Measurements from ENCODE around the gene LRRC4C. TPM values are rescaled to one million over a fixed set of nuclear protein-coding genes. Genes with fewer than 3 reads are reported as not detected.

The LRRC4C gene
- polyA plus RNA-seq, 1 donor: 3.9 TPM

GRCh38 chr11:41145420-41145819, 314.0 kb downstream of the LRRC4C start:
- Histone ChIP-seq H3K4me1 (ENCODE audit: control insufficient read depth, insufficient read depth, low read length) (no peaks in the 10 kb centered on the region), H3K36me3 (ENCODE audit: control insufficient read depth, insufficient read depth, low read length) (no peaks in the 10 kb centered on the region), H3K9me3 (ENCODE audit: control insufficient read depth, low read depth, low read length) (no peaks in the 10 kb centered on the region), H3K27me3 (ENCODE audit: control insufficient read depth, insufficient read depth, low read length) (no peaks in the 10 kb centered on the region), H3K4me3 (ENCODE audit: low read length) (no peak overlapping the region), H3K27ac (ENCODE audit: low read length) (no peak overlapping the region)
- WGBS (ENCODE audit: insufficient coverage, low lambda C conversion rate): 88% methylated on average over 1 of the region's 5 CpGs
- DNase-seq: no peak

GRCh38 chr11:41134971-41135370, 324.5 kb downstream of the LRRC4C start:
- H3K4me1 ChIP-seq (ENCODE audit: control insufficient read depth, insufficient read depth, low read length): no peaks in the 10 kb centered on the region
- DNase-seq: no peak
- no peak overlapping the region for H3K27ac ChIP-seq (ENCODE audit: low read length)
- H3K9me3 ChIP-seq (ENCODE audit: control insufficient read depth, low read depth, low read length): no peaks in the 10 kb centered on the region
- no peaks in the 10 kb centered on the region for H3K36me3 ChIP-seq (ENCODE audit: control insufficient read depth, insufficient read depth, low read length)
- WGBS (ENCODE audit: insufficient coverage, low lambda C conversion rate): 0% methylated on average over 1 of the region's 1 CpG
- no peak overlapping the region for H3K4me3 ChIP-seq (ENCODE audit: low read length)
- no peaks in the 10 kb centered on the region for H3K27me3 ChIP-seq (ENCODE audit: control insufficient read depth, insufficient read depth, low read length)

- WGBS (ENCODE audit: insufficient coverage, low lambda C conversion rate): 0% methylated on average over 1 of the region's 2 CpGs
- no peak overlapping the region for H3K27ac ChIP-seq (ENCODE audit: low read length)
- H3K9me3 ChIP-seq (ENCODE audit: control insufficient read depth, low read depth, low read length): no peaks in the 10 kb centered on the region
- DNase-seq: no peak
- no peaks in the 10 kb centered on the region for H3K36me3 ChIP-seq (ENCODE audit: control insufficient read depth, insufficient read depth, low read length)
- H3K4me1 ChIP-seq (ENCODE audit: control insufficient read depth, insufficient read depth, low read length): no peaks in the 10 kb centered on the region
- no peaks in the 10 kb centered on the region for H3K27me3 ChIP-seq (ENCODE audit: control insufficient read depth, insufficient read depth, low read length)
- no peak overlapping the region for H3K4me3 ChIP-seq (ENCODE audit: low read length)
Observed at GRCh38 chr11:41133023-41133422, 326.4 kb downstream of the LRRC4C start.

- Histone ChIP-seq H3K4me3 (ENCODE audit: low read length) (no peak overlapping the region), H3K27ac (ENCODE audit: low read length) (no peak overlapping the region), H3K4me1 (ENCODE audit: control insufficient read depth, insufficient read depth, low read length) (no peaks in the 10 kb centered on the region), H3K9me3 (ENCODE audit: control insufficient read depth, low read depth, low read length) (no peaks in the 10 kb centered on the region), H3K27me3 (ENCODE audit: control insufficient read depth, insufficient read depth, low read length) (no peaks in the 10 kb centered on the region), H3K36me3 (ENCODE audit: control insufficient read depth, insufficient read depth, low read length) (no peaks in the 10 kb centered on the region)
- no peak for DNase-seq
Observed at GRCh38 chr11:41121600-41121999, 337.9 kb downstream of the LRRC4C start.

- 77% methylated on average over 2 of the region's 2 CpGs for WGBS (ENCODE audit: insufficient coverage, low lambda C conversion rate)
- Histone ChIP-seq H3K27me3 (ENCODE audit: control insufficient read depth, insufficient read depth, low read length) (no peaks in the 10 kb centered on the region), H3K9me3 (ENCODE audit: control insufficient read depth, low read depth, low read length) (no peaks in the 10 kb centered on the region), H3K4me3 (ENCODE audit: low read length) (no peak overlapping the region), H3K4me1 (ENCODE audit: control insufficient read depth, insufficient read depth, low read length) (no peaks in the 10 kb centered on the region), H3K27ac (ENCODE audit: low read length) (no peak overlapping the region), H3K36me3 (ENCODE audit: control insufficient read depth, insufficient read depth, low read length) (no peaks in the 10 kb centered on the region)
- DNase-seq: no peak
Observed at GRCh38 chr11:41119484-41119883, 340.0 kb downstream of the LRRC4C start.

GRCh38 chr11:41118521-41118920, 340.9 kb downstream of the LRRC4C start:
- H3K4me3 ChIP-seq (ENCODE audit: low read length): no peak overlapping the region
- no peaks in the 10 kb centered on the region for H3K9me3 ChIP-seq (ENCODE audit: control insufficient read depth, low read depth, low read length)
- H3K27ac ChIP-seq (ENCODE audit: low read length): no peak overlapping the region
- no peaks in the 10 kb centered on the region for H3K36me3 ChIP-seq (ENCODE audit: control insufficient read depth, insufficient read depth, low read length)
- 91% methylated on average over 2 of the region's 2 CpGs for WGBS (ENCODE audit: insufficient coverage, low lambda C conversion rate)
- H3K27me3 ChIP-seq (ENCODE audit: control insufficient read depth, insufficient read depth, low read length): no peaks in the 10 kb centered on the region
- H3K4me1 ChIP-seq (ENCODE audit: control insufficient read depth, insufficient read depth, low read length): no peaks in the 10 kb centered on the region
- DNase-seq: no peak

- WGBS (ENCODE audit: insufficient coverage, low lambda C conversion rate): no CpG with 5 or more reads among the region's 3 CpGs
- no peak for DNase-seq
- Histone ChIP-seq H3K27me3 (ENCODE audit: control insufficient read depth, insufficient read depth, low read length) (no peaks in the 10 kb centered on the region), H3K4me3 (ENCODE audit: low read length) (no peak overlapping the region), H3K4me1 (ENCODE audit: control insufficient read depth, insufficient read depth, low read length) (no peaks in the 10 kb centered on the region), H3K9me3 (ENCODE audit: control insufficient read depth, low read depth, low read length) (no peaks in the 10 kb centered on the region), H3K36me3 (ENCODE audit: control insufficient read depth, insufficient read depth, low read length) (no peaks in the 10 kb centered on the region), H3K27ac (ENCODE audit: low read length) (no peak overlapping the region)
Observed at GRCh38 chr11:41116970-41117369, 342.5 kb downstream of the LRRC4C start.

GRCh38 chr11:41115066-41115465, 344.4 kb downstream of the LRRC4C start:
- H3K27me3 ChIP-seq (ENCODE audit: control insufficient read depth, insufficient read depth, low read length): no peaks in the 10 kb centered on the region
- no peak overlapping the region for H3K4me3 ChIP-seq (ENCODE audit: low read length)
- H3K27ac ChIP-seq (ENCODE audit: low read length): no peak overlapping the region
- H3K4me1 ChIP-seq (ENCODE audit: control insufficient read depth, insufficient read depth, low read length): no peaks in the 10 kb centered on the region
- no peaks in the 10 kb centered on the region for H3K36me3 ChIP-seq (ENCODE audit: control insufficient read depth, insufficient read depth, low read length)
- no peaks in the 10 kb centered on the region for H3K9me3 ChIP-seq (ENCODE audit: control insufficient read depth, low read depth, low read length)
- no peak for DNase-seq

- DNase-seq: no peak
- WGBS (ENCODE audit: insufficient coverage, low lambda C conversion rate): no CpG with 5 or more reads among the region's 2 CpGs
Observed at GRCh38 chr11:41113160-41113559, 346.3 kb downstream of the LRRC4C start.

GRCh38 chr11:41110527-41110926, 348.9 kb downstream of the LRRC4C start:
- no peak for DNase-seq
- no peak overlapping the region for H3K4me3 ChIP-seq (ENCODE audit: low read length)
- H3K9me3 ChIP-seq (ENCODE audit: control insufficient read depth, low read depth, low read length): peaks cover 3% of the 10 kb centered on the region
- no peaks in the 10 kb centered on the region for H3K36me3 ChIP-seq (ENCODE audit: control insufficient read depth, insufficient read depth, low read length)
- H3K27me3 ChIP-seq (ENCODE audit: control insufficient read depth, insufficient read depth, low read length): no peaks in the 10 kb centered on the region
- no peaks in the 10 kb centered on the region for H3K4me1 ChIP-seq (ENCODE audit: control insufficient read depth, insufficient read depth, low read length)
- no peak overlapping the region for H3K27ac ChIP-seq (ENCODE audit: low read length)
- WGBS (ENCODE audit: insufficient coverage, low lambda C conversion rate): 71% methylated on average over 2 of the region's 4 CpGs

More at GRCh38 chr11:41113160-41113559, 346.3 kb downstream of the LRRC4C start:
- Histone ChIP-seq H3K4me1 (ENCODE audit: control insufficient read depth, insufficient read depth, low read length) (no peaks in the 10 kb centered on the region), H3K27ac (ENCODE audit: low read length) (no peak overlapping the region), H3K27me3 (ENCODE audit: control insufficient read depth, insufficient read depth, low read length) (no peaks in the 10 kb centered on the region), H3K9me3 (ENCODE audit: control insufficient read depth, low read depth, low read length) (no peaks in the 10 kb centered on the region), H3K4me3 (ENCODE audit: low read length) (no peak overlapping the region), H3K36me3 (ENCODE audit: control insufficient read depth, insufficient read depth, low read length) (no peaks in the 10 kb centered on the region)

- H3K36me3 ChIP-seq (ENCODE audit: control insufficient read depth, insufficient read depth, low read length): no peaks in the 10 kb centered on the region
- 93% methylated on average over 3 of the region's 4 CpGs for WGBS (ENCODE audit: insufficient coverage, low lambda C conversion rate)
- H3K4me3 ChIP-seq (ENCODE audit: low read length): no peak overlapping the region
- no peaks in the 10 kb centered on the region for H3K4me1 ChIP-seq (ENCODE audit: control insufficient read depth, insufficient read depth, low read length)
- no peak overlapping the region for H3K27ac ChIP-seq (ENCODE audit: low read length)
- DNase-seq: no peak
- H3K9me3 ChIP-seq (ENCODE audit: control insufficient read depth, low read depth, low read length): no peaks in the 10 kb centered on the region
- H3K27me3 ChIP-seq (ENCODE audit: control insufficient read depth, insufficient read depth, low read length): no peaks in the 10 kb centered on the region
Observed at GRCh38 chr11:41102471-41102870, 357.0 kb downstream of the LRRC4C start.

Data from large intestine (tissue), 3 donors.